Measurements from ENCODE around the gene ZNF423. TPM values are rescaled to one million over a fixed set of nuclear protein-coding genes. Genes with fewer than 3 reads are reported as not detected.
A peak's percentile ranks its signal among the peaks of the same experiment; 100 is the strongest.

Gene ZNF423
- total RNA-seq, 4 donors from 2014 or later = 7.0 to 19.7 (median 8.4) TPM

DNA sequence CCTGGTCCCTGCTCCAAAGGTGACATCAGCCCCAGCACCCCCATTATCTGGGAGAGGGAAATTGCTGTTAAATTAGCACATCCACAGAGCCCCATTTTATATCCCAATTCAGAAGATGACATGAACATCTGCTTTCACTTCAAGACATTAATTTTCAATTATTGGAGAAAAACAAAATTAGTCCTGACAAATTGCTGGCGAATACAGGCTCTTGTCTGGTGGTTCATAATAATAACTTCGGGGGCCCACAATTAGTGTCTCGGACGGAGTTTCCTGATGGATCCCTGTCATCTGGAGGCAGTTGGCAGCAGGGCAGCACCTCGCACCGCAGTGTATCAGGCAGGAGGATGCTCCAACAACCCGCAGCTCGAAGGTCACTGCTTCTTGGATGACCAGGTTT, 7.4 kb downstream of the ZNF423 start:
- H3K4me1 ChIP-seq = peaks cover 0 to 41% (median 9%) of the 10 kb centered on the region in 3 donors
- TF ChIP-seq POLR2AphosphoS5 (IDR thresholded peaks at IDR 0.05) = no peak
- no peaks in the 10 kb centered on the region for H3K27me3 ChIP-seq
- peaks cover 0 to 12% of the 10 kb centered on the region in 2 donors for H3K36me3 ChIP-seq
- H3K9me3 ChIP-seq = no peaks in the 10 kb centered on the region
- WGBS, 2 donors (ENCODE audit: low coverage in 1 of 2) = 62 to 63% methylated on average over 2 of the region's 8 CpGs
- no peak overlapping the region for H3K27ac ChIP-seq
- no peak overlapping the region for H3K4me3 ChIP-seq
- ATAC-seq = no peak

DNA sequence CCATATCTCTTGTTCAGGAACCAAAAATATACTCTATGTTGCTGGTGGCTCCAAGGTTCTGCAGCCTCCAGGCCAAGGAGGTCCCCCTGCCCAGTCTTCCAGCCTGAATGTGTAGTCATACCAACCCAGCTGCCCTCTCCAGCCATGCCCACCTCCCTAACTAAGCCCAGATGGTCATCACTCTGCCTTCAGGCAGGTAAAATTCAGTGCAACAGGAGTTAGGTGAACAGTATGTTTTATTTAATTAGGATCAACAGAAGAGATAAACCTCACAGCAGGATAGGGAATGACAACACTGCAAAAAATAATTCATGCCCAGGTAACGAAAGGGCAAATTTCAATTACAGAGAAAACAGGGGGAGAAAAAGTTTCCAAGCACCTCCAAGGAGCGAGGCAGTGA, 9.1 kb downstream of the ZNF423 start:
- peaks cover 0 to 36% (median 3%) of the 10 kb centered on the region in 3 donors for H3K4me1 ChIP-seq
- WGBS, 2 donors (ENCODE audit: low coverage in 1 of 2) = 91% methylated on average over 2 of the region's 2 CpGs; no CpG with 5 or more reads in 1 of the 2 donors
- TF ChIP-seq POLR2AphosphoS5 (IDR thresholded peaks at IDR 0.05) = no peak
- TF ChIP-seq, protein P1, sequence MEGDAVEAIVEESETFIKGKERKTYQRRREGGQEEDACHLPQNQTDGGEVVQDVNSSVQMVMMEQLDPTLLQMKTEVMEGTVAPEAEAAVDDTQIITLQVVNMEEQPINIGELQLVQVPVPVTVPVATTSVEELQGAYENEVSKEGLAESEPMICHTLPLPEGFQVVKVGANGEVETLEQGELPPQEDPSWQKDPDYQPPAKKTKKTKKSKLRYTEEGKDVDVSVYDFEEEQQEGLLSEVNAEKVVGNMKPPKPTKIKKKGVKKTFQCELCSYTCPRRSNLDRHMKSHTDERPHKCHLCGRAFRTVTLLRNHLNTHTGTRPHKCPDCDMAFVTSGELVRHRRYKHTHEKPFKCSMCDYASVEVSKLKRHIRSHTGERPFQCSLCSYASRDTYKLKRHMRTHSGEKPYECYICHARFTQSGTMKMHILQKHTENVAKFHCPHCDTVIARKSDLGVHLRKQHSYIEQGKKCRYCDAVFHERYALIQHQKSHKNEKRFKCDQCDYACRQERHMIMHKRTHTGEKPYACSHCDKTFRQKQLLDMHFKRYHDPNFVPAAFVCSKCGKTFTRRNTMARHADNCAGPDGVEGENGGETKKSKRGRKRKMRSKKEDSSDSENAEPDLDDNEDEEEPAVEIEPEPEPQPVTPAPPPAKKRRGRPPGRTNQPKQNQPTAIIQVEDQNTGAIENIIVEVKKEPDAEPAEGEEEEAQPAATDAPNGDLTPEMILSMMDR (IDR thresholded peaks at IDR 0.05) = no peak
- no peak for TF ChIP-seq EP300 (IDR thresholded peaks at IDR 0.05)
- TF ChIP-seq POLR2A (IDR thresholded peaks at IDR 0.05) = no peak
- ATAC-seq = no peak
- H3K27ac ChIP-seq = no peak overlapping the region
- peaks cover 0 to 12% of the 10 kb centered on the region in 2 donors for H3K36me3 ChIP-seq
- H3K27me3 ChIP-seq = no peaks in the 10 kb centered on the region
- H3K9me3 ChIP-seq = no peaks in the 10 kb centered on the region
- H3K4me3 ChIP-seq = no peak overlapping the region

DNA sequence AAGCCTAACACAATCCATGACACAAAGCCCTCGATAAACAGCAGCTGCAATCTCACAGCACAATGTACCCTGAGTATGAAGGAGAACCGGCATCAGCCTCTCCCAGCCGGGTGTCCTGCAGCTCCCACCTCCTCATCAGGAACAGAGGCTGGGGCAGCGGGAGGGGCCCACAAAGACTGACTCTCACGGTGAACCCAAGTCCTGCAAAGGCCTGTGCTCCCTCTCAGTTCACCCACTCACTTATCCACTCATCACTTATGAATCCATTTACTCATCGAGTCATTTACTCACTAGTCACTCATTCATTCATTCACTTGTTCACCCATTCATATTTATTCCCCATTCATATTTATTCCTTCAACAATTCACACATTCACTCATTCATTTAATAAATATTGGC, 11.6 kb downstream of the ZNF423 start:
- Histone ChIP-seq H3K27ac (no peak overlapping the region), H3K4me3 (no peak overlapping the region), H3K27me3 (no peaks in the 10 kb centered on the region), H3K9me3 (no peaks in the 10 kb centered on the region), H3K4me1 (peaks cover 0 to 23% (median 3%) of the 10 kb centered on the region in 3 donors), H3K36me3 (peaks cover 0 to 12% of the 10 kb centered on the region in 2 donors)
- no peak for ATAC-seq
- WGBS, 2 donors (ENCODE audit: low coverage in 1 of 2) = 59 to 74% methylated on average over 3 to 6 of the region's 6 CpGs
- TF ChIP-seq POLR2AphosphoS5 (IDR thresholded peaks at IDR 0.05) (no peak), EP300 (IDR thresholded peaks at IDR 0.05) (no peak), POLR2A (IDR thresholded peaks at IDR 0.05) (no peak)
- TF ChIP-seq, protein P1 (IDR thresholded peaks at IDR 0.05) = no peak

DNA sequence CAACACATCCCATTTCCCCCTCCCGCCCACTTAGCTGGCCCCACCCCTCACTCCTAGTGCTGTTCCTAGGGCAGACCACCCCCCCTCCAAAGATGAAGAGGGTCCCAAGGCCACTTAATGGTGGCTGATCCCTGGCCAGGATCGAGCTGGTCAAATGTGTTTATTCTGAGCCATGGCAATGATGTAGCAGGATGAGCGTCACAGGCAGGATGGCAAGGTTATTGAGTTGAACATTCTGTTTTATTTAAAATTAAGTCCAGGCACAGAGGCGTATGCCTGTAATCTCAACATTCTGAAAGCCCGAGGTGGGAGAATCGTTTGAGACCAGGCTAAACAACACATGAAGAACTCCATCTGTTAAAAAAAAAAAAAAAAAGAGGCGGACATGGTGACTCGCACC, 12.2 kb downstream of the ZNF423 start:
- no peak for ATAC-seq
- TF ChIP-seq POLR2AphosphoS5 (IDR thresholded peaks at IDR 0.05) (no peak), POLR2A (IDR thresholded peaks at IDR 0.05) (no peak), EP300 (IDR thresholded peaks at IDR 0.05) (no peak)
- TF ChIP-seq, protein P1 (IDR thresholded peaks at IDR 0.05) = no peak
- peak overlapping the region in 1 of 4 donors; percentile 44 for H3K27ac ChIP-seq

DNA sequence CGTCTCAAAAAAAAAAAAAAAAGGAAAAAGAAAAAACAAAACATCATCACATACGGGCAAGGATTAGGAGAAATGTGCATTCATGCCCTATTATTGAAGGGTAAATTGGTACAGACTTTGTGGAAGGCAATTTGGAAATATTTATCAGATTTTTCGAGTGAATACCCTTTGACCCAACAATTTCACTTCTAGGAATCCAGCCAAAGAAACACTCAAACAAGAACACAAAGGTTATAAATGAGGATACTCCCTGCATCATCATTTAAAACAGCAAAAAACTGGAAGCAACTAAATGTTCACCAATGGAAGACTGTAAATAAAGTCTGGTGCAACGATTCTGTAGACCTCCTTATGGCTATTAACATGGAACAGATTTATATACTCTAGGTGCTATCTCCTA, 12.9 kb downstream of the ZNF423 start:
- Histone ChIP-seq H3K36me3 (peaks cover 0 to 12% of the 10 kb centered on the region in 2 donors), H3K4me1 (peaks cover 0 to 37% (median 6%) of the 10 kb centered on the region in 3 donors), H3K9me3 (no peaks in the 10 kb centered on the region), H3K27ac (no peak overlapping the region), H3K4me3 (no peak overlapping the region), H3K27me3 (peaks cover 5% of the 10 kb centered on the region)
- no peak for ATAC-seq
- TF ChIP-seq POLR2A (IDR thresholded peaks at IDR 0.05) (no peak), POLR2AphosphoS5 (IDR thresholded peaks at IDR 0.05) (peak; percentile 6)
- WGBS, 2 donors (ENCODE audit: low coverage in 1 of 2) = 45 to 46% methylated on average over 3 to 4 of the region's 4 CpGs

More for the DNA sequence above, 12.2 kb downstream of the ZNF423 start:
- 50 to 52% methylated on average over 5 to 6 of the region's 8 CpGs for WGBS, 2 donors (ENCODE audit: low coverage in 1 of 2)
- Histone ChIP-seq H3K9me3 (no peaks in the 10 kb centered on the region), H3K4me3 (no peak overlapping the region), H3K4me1 (peaks cover 0 to 29% (median 3%) of the 10 kb centered on the region in 3 donors), H3K27me3 (peaks cover 2% of the 10 kb centered on the region), H3K36me3 (peaks cover 0 to 12% of the 10 kb centered on the region in 2 donors)

DNA sequence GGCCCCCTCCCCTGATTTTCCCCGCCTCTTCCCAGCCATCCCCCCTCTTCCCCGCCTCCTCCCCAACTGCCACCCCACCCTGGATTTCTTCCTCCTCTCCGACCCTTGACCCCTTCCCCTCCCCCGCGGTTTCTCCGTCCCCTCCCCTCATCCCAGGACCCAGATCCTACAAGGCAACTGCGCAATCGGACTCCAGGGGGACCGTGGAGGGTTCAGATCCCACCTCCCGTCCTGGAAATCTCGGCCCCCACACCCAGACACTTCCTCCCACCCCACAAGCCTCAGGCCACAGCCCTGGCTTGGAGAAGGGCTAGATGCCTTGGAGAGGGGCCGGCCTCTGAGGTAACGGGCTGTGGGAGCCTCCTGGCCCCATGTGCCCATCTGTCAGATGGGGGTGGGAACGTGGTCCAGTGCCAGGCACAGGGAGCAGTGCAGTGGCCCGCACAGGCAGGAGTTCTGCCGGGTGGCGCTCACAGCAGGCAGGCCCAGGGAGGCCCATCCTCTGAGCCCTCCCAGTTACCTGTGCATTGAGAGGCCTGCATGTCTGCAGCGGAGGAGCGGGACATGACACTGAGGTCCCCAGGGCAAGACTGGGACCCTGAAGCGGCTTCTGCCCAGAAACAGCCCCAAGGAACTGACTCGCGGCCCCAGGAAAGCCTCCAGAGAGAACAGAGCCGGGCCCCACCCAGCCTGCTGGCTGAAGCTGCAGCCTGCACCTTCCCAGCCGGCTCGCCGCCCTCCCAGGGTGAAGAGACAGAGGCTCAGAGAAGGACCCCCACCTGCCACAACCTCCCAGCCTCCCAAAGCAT, 16.7 kb downstream of the ZNF423 start:
- TF ChIP-seq POLR2AphosphoS5 (IDR thresholded peaks at IDR 0.05) (no peak), EP300 (IDR thresholded peaks at IDR 0.05) (no peak), POLR2A (IDR thresholded peaks at IDR 0.05) (no peak)
- TF ChIP-seq, protein P1 (IDR thresholded peaks at IDR 0.05) = no peak
- peak; percentile 9 for ATAC-seq
- no peaks in the 10 kb centered on the region for H3K36me3 ChIP-seq
- H3K4me1 ChIP-seq = peaks cover 0 to 75% (median 39%) of the 10 kb centered on the region in 3 donors
- peak overlapping the region in 1 of 2 donors; percentile 52 for H3K4me3 ChIP-seq
- peaks cover 5% of the 10 kb centered on the region for H3K27me3 ChIP-seq
- no CpG with 5 or more reads among the region's 26 CpGs for WGBS, 2 donors (ENCODE audit: low coverage in 1 of 2)
- H3K9me3 ChIP-seq = no peaks in the 10 kb centered on the region
- peak overlapping the region in 3 of 4 donors; percentile 70 to 92 (median 84) for H3K27ac ChIP-seq
